Islet precursor cell (in vitro differentiated cells): ENCODE measurements around the gene ADGRD2.
A peak's percentile ranks its signal among the peaks of the same experiment; 100 is the strongest.

Experiments
- DNase-seq: peaks from one replicate; pipeline ENCODE4 v3.0.0-alpha.2; 2018

Gene ADGRD2

DNA sequence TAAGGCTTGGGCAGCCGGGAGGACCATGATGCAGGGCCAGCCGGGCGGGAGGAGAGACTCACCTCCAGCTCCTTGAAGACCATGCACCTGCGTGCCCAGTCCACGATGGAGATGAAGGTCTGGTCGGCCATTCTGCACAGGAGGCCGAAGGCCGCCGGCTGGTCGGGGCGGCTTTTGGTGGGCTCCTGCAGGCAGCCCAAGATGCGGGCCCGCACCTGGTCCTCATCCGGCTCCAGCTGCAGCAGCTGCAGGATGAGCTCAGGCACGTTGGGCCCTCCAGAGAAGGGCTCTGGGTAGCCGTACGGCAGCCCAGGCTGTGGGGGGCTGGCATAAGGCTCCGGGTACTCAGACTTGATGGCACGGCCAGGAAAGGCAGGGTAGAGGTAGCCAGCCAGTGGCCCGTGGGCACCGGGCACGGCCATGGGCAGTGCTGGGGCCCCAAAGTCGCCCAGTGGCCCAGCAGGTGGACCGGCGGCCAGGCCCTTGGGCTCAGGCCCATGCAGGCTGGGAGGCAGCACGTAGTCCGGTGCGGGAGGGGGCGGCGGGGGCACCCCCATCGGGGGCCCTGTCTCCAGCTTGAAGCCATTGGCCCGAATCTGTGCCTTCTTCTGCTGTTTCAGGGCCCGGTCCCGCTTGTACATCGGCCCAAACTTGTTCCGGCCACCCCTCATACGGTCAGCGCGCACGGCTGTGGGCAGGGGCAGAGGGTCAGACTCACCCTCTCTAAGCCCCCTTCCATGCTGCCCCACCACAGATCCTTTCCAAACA is 50.0 kb downstream of the ADGRD2 start:
- DNase-seq: no peak

DNA sequence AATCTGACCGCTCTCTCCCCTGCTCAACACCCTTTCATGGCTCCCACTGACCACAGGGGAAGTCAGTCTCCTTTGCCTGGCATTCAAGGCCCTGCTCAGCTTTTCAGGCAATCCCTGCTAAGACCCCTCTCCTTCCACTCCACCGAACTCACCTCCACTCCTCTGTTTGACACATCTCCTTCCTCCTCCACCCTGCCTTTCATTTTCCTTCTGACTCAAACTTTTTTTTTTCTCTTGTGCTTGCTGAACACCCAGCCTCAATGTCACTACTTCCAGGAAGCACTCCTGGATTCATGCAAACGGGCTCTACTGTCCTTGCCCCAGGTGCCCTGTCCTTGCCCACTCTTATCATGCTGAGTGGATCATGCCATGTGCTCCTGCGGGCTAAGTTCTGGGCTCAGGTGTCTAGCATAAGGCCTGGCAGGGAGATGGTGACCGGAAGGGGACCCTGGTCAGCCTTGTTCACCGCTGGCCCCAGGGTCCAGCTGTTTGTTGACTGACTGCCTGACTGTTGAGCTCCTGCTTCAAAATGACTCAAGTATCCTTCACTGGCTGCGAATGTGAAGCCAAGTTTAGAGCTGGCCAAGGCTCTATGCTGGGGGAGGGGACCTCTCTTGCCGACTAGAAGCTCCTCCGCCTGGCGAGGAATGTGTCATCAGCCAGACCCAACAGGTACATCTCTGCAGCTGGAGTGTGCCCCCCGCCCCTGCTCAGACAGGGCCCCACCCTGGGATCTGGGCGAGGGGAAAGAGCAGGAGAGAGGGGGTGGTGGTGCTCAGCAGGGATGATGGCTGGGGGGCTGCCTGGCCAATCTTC is 50.8 kb downstream of the ADGRD2 start:
- DNase-seq: no peak

GRCh38 chr9:124501771-124502320 is 51.6 kb downstream of the ADGRD2 start:
- DNase-seq: no peak

GRCh38 chr9:124502711-124503702 is 52.8 kb downstream of the ADGRD2 start:
- no peak for DNase-seq

DNA sequence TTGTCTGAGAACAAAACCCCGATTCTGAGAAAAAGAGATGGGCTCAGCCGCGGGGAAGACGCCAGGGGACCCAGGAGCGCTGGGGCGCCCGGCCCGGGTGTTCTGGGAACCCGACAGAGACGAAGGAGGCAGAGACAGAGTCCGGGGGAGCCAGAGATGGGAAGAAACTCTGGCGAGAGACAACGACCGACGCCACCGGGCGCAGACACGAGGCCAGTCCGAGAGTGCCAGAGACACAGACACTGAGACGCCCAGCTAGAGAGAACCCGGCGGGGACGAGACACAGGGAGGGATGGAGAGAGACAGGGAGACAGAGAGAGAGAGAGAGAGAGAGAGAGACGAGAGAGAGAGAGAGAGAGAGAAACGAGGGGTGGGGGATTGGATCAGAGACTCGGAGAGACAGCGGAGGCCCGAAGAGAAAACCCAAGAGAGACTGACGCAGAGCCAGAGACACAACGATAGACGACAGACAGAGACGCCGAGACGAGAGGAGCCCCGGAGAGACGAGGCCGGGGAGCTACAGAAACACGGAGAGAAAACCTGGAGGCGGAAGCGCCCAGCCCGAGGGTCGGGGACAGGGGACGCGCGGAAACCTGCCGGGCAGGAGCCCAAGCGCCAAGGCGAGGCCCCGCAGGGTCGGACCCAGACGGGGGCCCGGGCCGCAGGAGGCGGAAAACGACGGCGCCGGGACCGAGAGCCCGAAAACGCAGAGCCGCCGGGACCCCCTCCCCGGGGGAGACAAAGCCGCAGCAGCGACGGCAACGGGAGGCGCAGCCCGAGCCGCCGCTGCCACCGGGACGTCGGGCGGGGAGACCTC is 53.7 kb downstream of the ADGRD2 start:
- no peak for DNase-seq

GRCh38 chr9:124504530-124505005 is 54.3 kb downstream of the ADGRD2 start:
- DNase-seq: no peak

GRCh38 chr9:124505006-124505900 is 55.0 kb downstream of the ADGRD2 start:
- no peak for DNase-seq

- DNase-seq: no peak
Measured at GRCh38 chr9:124505901-124506346, 55.7 kb downstream of the ADGRD2 start.

DNA sequence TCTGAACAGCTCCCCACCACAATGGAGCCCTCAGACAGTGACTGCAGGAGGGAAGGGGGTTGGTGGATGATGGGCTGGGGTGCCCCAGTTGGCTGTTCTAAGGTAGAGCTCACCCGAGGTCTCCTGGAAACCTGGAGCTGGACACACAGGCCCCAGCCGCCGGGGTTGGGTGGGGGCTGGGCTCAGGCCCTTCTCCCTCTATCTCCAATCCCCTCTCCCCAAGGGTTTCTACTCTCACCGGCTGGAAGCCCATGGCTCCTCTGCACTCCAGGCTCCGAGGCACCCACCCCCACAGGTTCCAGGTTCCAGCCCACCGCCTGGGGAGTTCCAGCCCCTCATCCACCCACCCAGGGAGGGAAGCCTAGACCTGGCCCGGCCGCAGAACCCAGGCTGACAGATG is 56.2 kb downstream of the ADGRD2 start:
- DNase-seq: no peak

GRCh38 chr9:124506931-124507879 is 57.0 kb downstream of the ADGRD2 start, which contains the start of gene NR5A1:
TSS of gene NR5A1 (minus strand) at chr9:124507399. CDS start at chr9:124503395, 4,004 bp downstream.
- DNase-seq: no peak

- no peak for DNase-seq
Measured at GRCh38 chr9:124507880-124508423, 57.7 kb downstream of the ADGRD2 start.

DNA sequence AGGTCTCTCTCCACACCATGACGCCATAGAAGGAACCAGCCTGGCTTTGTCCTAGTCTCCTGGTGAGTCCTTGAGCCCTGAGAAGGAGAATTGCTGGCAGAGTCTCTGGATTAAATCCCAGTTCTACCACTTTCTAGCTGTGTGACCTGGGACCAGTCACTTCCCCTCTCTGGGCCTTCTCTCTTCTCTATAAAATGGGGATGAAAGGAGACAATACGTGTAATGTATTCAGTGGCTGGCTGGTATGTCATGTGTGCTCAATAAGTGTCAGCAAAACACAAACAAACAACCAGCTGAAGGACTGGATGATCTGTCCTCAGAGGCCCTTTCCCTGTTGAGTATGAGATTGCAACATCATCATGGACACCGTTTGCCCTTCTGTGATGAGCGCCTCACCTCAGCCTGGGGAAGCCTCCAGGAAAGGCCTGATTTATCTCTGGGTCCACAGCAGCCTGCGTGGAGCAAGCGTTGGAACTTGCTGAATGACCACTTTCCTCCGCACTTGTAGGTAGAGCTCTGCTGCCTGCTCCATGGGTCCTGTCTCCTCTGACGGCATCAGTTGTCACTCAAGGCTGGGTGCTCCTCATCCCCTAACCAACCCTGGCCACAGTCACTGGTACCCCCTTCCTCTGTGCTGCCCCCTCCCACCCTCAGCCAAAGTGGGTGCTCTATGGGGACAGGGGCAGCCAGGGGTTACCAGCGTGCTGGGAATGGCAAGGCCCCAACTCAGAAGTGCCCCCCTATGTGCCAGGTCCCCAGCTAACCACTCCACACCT is 60.6 kb downstream of the ADGRD2 start:
- no peak for DNase-seq

GRCh38 chr9:124511426-124511840 is 61.2 kb downstream of the ADGRD2 start:
- DNase-seq: peak; percentile 78

GRCh38 chr9:124511891-124512805 is 61.9 kb downstream of the ADGRD2 start:
- DNase-seq: peak; percentile 52

DNA sequence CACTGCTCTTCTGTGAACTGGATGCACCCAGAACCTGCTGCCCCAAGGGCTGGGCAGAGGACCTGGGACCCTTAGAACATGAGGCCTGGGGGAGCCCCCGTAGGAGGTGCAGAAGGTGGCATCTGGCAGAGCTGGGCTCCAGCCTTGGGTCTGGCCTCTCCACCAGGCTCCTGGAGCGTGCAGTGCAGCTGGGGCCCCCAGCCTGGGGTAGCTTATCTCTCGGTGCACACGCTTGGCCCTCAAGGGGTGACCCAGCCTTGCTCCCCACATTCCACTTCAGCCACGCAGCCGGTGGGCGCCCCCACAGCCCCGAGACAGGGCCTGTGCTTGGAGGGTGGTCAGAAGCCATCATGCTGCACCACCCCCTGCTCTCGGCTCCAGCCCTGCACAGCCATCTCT is 62.6 kb downstream of the ADGRD2 start:
- DNase-seq: peak; percentile 51

- peak; percentile 51 for DNase-seq
Measured at GRCh38 chr9:124513376-124513994, 63.2 kb downstream of the ADGRD2 start.
